ENCODE data around the gene PIK3CD.

GRCh38 chr1:9767964-9768668 lies 116.6 kb downstream of the PIK3CD start:
- TF ChIP-seq, protein P1, sequence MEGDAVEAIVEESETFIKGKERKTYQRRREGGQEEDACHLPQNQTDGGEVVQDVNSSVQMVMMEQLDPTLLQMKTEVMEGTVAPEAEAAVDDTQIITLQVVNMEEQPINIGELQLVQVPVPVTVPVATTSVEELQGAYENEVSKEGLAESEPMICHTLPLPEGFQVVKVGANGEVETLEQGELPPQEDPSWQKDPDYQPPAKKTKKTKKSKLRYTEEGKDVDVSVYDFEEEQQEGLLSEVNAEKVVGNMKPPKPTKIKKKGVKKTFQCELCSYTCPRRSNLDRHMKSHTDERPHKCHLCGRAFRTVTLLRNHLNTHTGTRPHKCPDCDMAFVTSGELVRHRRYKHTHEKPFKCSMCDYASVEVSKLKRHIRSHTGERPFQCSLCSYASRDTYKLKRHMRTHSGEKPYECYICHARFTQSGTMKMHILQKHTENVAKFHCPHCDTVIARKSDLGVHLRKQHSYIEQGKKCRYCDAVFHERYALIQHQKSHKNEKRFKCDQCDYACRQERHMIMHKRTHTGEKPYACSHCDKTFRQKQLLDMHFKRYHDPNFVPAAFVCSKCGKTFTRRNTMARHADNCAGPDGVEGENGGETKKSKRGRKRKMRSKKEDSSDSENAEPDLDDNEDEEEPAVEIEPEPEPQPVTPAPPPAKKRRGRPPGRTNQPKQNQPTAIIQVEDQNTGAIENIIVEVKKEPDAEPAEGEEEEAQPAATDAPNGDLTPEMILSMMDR (conservative IDR thresholded peaks at IDR 0.05), result no peak
- no peak for TF ChIP-seq EZH2 (IDR thresholded peaks at IDR 0.05; ENCODE audit: low read depth)

All from PC-9 (cell line).